Stimulated activated CD4-positive, alpha-beta T cell treated with anti-CD3 and anti-CD28 coated beads, TNF-alpha, amount 100 ng/mL, for 48 hours (primary cell): ENCODE results near the gene LMNTD1.
"Not testable (repeated sequence)": the region's sequence is repeated elsewhere in the genome, so short reads cannot be mapped to it uniquely, and the experiment has no call there.

Experiments used
- DNase-seq, 3 donors: peaks; one replicate each; pipeline ENCODE4 v3.0.0-alpha.2; 2020; ENCODE audit warnings: low read depth in 3 of 3

Gene LMNTD1, protein sequence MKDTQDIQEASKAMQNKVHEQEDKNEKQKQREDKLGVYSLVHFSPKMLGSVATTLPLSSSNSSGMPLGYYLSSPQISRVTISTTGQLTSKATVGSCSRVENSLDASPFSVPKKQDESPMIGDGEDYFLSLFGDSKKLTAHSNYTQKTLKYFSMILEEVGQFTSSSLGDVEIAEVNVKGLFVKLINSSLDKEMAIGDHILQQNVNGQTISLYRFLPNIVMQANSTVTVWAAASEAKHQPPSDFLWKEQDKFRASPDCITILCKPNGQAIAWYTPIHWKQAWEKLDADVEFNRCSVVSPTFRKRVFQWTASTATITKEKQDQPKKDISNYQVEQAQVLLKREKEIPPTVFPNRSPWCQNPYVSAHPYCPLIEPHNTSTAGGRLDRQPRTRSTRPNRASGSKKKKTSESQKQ

DNA sequence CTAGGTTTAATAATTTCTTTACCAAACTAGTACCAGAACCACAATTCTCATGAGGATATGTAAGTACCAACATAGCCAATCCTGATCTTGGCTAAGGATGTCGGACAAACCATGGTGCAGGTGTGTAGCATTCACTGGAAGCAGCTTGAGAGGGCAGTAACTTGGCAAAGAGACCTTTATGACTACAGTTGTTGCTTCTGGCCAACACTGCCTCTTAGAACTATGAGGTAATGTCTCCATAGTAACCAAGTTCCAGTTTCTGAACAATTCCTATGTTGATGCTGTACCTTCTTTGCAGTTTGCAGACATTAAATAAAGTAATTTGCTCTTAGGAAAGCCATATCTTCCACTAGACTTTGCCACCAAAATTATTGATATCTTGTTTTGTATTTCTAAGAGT lies at the start of gene LMNTD1:
TSS of gene LMNTD1 (minus strand) at position 186 of the 400 bp plus-strand sequence. CDS start 324 bp downstream, outside the sequence.
- DNase-seq = no peak

DNA sequence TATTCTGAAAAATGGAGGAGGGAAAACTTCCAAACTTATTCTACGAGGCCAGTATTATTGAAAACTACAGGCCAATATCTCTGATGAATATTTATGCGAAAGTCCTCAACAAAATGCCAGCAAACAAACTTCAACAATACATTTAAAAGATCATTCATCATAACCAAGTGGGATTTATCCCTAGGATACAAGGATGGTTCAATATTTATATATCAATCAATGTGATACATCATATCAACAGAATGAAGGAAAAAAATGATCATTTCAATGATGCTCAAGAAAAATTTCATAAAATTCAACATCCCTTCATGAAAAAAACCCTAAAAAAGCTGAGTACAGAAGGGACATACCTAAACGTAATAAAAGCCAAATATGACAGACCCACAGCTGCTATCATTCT lies 45.9 kb upstream of the LMNTD1 start:
- no peak for DNase-seq

DNA sequence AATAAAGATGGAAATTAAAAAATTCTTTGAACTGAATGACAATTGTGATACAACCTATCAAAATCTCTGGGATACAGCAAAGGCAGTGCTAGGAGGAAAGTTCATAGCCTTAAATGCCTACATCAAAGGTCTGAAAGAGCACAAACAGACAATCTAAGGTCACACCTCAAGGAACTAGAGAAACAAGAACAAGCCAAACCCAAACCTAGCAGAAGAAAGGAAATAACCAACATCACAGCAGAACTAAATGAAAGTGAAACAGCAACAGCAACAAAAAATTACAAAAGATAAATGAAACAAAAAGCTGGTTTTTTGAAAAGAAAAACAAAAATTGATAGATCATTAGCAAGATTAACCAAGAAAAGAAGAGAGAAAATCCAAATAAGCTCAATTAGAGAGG lies 42.4 kb upstream of the LMNTD1 start:
- not testable (repeated sequence) for DNase-seq

DNA sequence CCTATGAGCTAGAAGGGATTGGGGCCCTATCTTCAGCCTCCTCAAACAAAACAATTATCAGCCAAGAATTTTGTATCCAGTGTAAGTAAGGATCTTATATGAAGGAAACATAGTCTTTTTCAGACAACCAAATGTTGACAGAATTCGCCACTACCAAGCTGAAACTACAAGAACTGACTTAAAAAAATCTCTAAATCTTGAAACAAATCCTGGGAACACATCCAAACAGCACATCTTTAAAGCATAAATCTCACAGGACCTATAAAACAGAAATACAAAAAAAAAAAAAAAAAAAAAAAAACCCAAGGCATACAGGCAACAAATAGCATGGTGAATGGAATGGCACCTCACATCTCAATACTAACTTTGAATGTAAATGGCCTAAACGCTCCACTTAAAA lies 41.3 kb upstream of the LMNTD1 start:
- no peak for DNase-seq

DNA sequence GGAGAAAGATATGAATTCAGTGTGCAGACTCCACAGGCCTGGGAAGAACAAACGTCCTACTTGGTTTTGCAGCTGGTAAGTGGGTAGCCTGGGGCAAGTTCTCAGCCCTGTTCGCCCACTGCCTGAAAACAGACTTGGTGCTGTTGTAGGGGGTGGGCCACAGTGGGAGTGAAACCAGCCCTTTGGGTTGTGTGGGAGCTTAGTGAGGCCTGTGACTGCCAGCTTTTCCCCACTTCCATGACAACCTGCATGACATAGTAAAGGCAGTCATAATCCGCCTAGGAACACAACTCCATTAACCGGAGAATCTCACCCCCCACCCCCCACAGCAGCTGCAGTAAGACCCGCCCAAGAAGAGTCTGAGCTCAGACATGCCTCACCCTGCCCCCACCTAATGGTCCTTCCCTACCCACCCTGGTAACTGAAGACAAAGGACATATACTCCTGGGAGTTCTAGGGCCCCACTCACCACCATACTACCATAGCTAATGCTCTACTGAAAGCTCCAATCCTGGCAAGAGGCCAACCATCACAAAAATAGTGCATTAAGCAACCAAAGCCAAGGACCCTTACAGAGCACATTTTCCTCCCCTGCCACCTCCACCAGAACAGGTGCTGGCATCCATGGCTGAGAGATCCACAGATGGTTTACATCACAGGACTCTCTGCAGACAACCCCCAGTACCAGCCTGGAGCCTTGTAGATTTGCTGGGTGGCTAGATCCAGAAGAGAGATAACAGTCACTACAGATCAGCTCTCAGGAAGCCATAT lies 39.8 kb upstream of the LMNTD1 start:
- DNase-seq = no peak

DNA sequence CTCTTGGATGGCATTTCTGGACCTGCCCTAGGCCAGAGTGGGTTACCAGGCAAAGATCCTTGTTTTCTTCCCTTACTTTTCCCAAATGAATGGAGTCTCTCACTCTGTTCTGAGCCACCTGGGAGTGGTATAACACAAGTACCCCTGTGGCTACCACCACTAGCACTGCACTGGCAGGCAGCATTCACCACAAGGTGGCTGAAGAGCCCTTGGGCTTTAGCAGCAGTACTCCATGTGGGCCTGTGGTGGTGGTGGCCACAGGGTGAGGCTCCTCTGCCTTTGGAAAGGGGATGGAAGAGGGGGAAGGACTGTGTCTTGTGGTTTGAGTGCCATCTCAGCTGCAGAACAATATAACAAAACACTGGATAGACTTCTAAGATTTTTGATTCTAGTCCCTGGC lies 38.1 kb upstream of the LMNTD1 start:
- DNase-seq = no peak

DNA sequence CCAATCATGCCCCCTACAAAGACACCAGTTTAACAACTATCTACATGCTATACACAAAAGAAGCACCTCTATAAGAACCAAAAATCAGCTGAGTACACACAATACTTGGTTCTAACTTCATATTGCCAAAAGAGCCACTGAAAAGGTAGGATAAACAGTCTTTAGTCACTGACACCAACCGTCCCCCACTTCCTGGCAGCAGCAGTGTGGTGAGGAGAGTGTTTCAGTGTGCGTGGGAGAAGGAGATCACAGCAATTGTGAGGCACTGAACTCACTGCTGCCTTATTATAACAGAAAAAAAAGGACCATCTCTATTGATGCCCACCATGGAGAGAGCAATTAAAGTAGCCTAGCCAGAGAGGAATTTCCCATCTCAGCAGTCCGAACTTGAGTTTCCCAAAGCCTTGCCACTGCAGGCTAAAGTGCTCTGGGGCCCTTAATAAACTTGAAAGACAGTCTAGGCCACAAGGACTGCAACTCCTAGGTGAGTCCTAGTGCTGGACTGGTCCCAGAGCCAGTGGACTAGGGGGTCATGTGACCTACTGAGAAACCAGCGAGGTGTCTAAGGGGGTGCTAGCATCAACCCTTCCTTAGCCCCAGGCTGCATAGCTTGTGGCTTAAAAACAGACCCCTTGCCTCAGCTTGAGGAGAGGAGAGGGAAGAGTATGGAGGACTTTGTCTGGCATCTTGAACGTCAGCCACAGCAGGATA lies 37.1 kb upstream of the LMNTD1 start:
- DNase-seq = peak in 2 of 3 donors; percentile 20 to 41

DNA sequence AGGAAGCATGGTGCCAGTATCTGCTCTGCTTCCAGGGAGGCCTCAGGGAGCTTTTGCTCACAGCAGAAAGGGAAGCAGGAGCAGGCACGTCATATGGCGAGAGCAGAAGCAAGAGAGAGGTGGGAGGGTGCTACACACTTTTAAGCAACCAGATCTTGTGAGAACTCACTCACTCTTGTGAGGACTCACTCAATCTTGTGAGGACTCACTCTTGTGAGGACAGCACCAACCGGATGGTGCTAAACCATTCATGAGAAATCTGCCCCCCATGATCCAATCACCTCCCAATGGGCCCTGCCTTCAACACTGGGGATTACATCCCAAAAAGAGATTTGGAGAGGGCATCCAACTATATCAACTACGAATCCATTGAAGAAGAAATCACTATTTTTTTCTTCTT lies 34.3 kb upstream of the LMNTD1 start:
- DNase-seq = no peak

DNA sequence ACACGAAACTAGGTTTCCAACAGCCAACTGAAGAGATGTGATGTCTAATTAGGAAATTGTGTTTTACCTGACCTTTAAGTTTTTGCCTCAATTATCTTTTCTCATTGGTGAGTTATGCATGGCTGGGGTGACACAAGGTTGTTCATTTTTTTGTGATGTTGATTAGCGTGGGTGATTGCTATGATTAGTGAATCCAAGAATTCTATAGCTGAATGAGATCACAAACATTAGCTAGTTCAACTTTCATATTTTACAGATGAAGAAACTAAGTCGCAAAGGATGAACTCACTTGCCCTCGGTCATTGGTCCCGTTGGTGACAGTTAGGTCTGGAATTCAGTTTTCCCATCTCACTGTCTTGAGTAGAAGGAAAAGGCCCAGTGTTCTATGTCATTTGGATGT lies 32.6 kb upstream of the LMNTD1 start:
- DNase-seq = no peak

DNA sequence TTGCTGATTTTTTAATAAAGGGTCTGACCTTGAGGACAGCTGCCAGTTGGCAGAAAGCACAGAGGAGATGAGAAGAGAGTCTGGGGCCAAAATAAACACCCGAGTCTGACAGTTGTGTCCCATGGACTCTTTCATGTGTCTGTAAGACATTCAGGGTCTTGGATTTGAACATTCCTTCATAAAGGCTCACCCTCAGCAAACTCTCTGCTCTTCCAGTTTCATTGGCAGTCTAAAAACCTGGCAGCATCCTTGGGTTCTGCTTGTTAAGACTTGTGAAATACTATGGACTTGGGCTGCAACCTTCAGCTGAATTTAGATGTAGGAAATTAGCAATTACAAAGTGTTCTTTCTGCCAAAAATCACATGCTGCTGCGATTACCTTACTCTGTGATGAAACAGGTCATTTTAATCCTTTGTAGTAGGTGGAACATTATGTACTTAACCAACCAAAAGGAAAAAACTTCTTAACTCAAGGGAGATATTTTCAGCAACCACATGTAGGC lies 32.0 kb upstream of the LMNTD1 start:
- no peak for DNase-seq

DNA sequence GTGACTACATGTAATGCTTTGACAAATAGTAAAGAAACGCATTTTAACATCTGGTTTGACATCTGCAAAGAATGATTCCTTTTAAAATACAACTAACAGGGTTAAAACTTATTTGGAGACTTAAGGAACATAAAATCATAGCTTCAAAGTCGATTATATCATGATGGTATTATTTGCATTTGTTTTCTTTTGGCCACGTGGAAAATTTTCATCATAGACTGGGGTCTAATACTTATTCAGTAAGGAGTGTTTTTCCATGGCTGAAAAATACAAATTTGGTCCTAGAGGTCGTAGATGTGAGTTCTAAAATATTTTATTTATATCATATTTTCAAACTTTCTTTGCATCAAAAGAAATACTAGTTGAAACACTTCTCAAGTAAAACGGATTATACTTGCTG lies 31.5 kb upstream of the LMNTD1 start:
- DNase-seq = no peak

DNA sequence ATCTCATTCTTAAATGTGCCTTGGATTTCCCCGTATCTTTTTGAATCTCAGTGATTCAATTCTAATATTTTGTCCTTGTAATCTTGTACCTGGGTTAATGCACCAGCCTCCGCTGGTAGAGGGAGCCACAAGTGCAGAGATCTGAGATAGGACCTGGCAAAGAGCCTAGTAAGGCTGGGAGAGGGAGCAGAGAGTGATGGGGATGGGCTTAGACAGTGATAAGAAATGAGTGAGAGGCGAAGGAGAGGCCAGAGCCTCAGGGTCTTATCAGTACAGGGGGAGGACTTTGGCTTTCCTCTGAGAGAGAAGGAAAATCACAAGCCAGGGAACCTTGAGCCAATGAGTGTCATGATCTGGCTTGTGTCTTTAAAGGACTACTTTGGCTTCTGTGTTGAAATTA lies 30.5 kb upstream of the LMNTD1 start:
- no peak for DNase-seq

DNA sequence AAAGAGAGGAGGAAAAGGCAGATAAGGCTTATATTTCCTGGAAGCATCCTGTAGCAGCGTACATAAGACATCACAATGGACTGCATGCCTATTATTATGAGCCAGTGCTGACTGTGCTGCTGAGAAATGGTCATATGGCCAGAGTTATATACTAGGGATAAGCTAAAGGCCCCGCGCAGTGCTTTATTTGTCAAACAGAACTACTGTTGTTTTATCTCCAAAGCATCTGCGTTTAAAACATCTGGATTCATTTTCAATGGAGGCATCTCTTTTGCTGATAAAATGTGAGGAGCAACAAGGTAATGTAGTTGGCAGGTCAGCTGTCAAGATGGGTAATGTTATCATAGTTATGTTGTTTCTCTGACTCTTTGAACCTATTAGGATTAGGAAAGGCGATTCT lies 28.0 kb upstream of the LMNTD1 start:
- no peak for DNase-seq

DNA sequence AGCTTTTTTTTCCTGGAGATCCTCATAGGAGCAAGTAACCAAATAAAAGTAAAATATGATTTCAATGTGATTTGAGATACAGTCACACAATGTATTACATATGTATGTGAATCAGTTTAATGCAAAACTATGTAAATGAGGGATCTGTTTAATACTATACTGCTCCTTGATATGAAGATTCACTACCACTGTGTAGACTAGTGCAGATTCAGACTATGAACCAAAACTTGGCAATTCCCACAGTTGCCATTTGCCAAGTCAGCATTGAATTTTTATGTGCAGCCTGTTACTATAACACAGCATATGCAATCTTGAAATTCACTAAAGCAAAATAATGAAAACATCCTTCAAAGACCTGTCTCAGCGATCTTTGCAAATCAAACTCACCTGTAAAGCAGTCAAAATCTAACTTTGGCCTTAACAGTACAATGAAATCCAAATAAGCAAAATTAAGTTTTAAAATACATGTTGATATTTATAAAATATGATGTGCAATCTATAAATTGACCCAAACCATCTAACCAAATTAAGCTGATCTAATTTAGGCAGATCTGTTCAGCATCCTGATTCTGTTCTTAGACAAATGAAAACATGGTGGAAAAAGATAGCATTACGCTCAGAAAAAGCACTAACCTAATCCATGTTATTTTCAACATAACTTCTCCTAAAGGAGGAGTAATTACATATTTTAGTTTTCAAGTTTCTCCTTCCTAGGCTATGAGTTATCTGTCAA lies 25.5 kb upstream of the LMNTD1 start:
- DNase-seq = no peak

DNA sequence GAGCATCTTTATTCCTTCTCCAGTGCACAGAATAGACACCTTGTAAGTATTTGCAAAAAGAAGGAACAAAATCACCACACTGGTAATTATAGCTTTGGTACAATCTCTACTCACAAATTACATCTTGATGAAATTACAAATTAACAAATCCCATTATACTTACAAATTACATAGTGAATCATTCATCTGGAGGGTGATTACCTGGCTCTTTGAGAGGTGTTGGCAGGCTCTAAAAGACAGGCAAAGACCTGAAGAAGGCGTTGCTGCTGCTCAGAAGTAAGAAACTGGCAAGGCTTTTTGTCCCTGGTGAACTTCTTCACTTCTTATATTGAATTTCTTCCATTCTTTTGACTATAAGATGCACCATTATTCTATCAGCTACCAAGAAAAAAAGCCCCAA lies 21.7 kb upstream of the LMNTD1 start:
- no peak for DNase-seq

DNA sequence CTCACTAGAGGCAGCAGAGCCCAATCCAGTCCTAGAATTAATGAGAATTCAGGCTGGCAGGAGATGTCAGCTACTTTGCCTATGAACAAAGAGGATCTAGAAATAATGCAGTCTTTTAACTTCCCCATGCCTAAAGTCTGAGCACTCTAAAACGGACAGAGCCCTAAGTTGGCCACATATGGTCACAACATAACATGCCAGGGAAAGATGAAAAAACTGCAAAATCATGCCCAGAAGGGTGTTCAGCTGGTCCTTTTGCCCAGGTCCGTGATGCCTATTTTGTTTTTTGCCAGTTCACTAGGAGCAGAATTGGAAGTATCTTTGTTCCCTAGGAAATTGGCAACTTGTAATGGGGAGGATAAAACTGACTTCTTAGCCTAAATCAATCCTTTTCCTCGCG lies 20.3 kb upstream of the LMNTD1 start:
- DNase-seq = no peak

DNA sequence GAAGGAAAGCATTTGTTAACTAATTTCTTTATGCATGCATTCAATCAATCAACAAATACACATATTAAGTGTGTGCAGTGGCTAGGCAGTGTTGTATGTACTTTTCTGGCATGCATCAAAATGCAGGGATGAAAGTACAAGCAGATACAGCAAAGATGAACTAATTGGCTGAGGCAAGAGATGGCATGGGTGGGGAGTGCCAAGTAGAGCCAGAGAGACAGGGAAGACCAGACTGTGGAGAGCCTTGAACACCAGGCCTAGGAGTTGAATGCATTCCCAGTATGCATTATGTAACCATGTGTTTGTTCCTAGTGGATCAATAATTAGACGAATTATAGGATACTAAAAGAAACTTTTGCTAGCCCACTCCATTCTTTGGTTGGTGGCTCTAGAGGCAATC lies 17.3 kb upstream of the LMNTD1 start:
- no peak for DNase-seq

DNA sequence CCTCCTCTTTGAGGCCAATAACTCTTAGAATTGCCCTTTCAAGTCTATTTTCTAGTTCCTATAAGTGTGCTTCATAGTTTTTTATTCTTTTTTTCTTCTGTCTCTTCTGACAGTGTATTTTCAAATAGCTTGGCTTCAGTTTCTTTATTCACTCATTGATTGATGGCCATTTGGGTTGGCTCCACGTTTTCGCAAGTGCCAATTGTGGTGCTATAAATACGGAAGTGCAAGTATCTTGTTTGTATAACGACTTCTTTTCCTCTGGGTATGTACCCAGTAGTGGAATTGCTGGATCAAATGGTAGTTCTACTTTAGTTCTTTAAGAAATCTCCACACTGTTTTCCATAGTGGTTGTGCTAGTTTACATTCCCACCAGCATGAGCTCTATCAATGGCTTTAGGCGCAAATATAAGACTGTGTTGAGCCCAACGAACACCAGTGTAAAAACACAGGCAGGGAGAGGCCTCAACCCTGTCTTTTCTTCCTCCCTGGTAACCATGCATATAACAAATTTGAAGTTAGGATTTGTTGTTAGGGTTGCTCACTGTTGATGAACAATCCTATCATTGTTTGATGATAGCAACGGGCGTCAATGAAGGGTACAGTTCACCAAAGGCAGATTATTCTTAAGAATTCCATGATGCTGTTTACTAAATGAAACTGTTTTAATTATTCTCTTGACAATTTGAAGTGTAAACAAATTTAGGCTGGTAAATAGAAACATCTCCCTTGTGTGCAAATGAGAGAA lies 13.3 kb upstream of the LMNTD1 start:
- no peak for DNase-seq

DNA sequence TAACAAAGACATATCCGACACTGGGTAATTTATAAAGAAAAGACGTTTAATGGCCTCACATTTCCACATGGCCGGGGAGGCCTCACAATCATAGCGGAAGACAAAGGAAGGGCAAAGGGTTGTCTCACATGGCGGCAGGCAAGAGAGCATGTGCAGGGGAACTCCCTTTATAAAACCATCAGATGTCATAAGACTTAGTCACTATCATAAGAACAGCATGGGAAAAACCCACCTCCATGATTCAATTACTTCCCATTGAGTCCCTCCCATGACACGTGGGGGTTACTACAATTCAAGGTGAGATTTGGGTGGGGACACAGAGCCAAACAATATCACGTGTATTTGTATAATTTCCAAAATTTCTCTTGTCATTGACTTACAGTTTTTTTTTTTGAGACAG lies 5.5 kb upstream of the LMNTD1 start:
- no peak for DNase-seq

DNA sequence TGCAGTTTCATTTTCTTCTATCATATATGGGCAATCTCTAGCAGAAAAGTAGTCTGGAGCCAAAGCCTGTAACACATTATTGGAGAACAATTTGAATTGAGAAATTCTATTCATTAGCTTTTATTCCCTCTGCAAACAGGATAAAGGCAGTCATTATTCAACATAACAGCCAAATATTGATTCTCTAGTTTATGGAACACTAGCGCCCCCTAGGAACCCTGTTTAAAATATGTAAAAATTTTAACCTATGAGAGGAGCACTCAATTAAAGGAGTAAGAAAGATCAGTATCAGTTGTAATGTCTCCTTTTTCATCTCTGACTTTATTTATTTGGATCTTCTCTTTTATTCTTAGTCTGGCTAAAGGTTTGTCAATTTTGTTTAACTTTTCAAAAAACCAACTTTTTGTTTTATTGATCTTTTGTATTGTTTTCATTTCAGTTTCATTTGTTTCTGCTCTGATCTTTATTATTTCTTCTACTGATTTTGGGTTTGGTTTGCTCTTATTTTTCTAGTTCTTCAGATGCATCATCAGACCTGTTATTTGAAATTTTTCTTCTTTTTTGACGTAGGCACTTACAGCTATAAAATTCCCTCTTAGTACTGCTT lies 4.8 kb upstream of the LMNTD1 start:
- DNase-seq = peak in 1 of 3 donors; percentile 9

DNA sequence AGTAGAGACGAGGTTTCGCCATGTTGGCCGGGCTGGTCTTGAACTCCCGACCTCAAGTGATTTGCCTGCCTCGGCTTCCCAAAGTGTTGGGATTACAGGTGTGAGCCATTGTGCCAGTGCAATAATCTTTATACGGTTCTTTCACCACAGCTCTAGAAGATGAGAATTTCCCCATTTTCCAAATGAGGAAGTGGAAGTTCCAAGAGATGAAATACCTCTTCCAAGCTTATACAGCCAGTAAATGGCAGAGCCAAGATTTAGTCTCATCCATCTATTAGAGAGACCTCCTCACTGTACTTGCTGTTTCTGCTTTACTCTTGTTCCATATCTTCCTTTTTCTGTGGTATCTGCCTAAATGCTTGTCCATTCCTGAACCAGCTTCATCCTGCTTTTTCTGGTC lies 3.1 kb upstream of the LMNTD1 start:
- DNase-seq = no peak
